Activated T-cell treated with anti-CD3 and anti-CD28 coated beads, Interleukin-2, amount 50 U/mL, for 72 hours (primary cell): Measurements from ENCODE around the gene CNTF. TPM values are rescaled to one million over a fixed set of nuclear protein-coding genes. Genes with fewer than 3 reads are reported as not detected.
"Not testable (repeated sequence)": the region's sequence is repeated elsewhere in the genome, so short reads cannot be mapped to it uniquely, and the experiment has no call there.

Experiments
- ATAC-seq, 2 donors: fragments of 150-1000 bp; cut with Tn5 transposase; replicated peaks in 1 of 2; 2 replicates each; pipeline ENCODE4 v1.10.0; 2021; ENCODE audit warnings: moderate library complexity in 2 of 2, mild to moderate bottlenecking in 1 of 2
- DNase-seq, 2 donors: peaks; one replicate each; pipeline ENCODE4 v3.0.0; 2021 to 2022; ENCODE audit warnings: mixed read lengths in 1 of 2
- H3K27ac Mint-ChIP-seq: one replicate; pipeline ENCODE4 v1.8.0; 2022; ENCODE audit warnings: mild to moderate bottlenecking, moderate library complexity, mixed read lengths
- H3K27me3 Mint-ChIP-seq: one replicate; pipeline ENCODE4 v1.8.0; 2022; ENCODE audit warnings: low read depth, mixed read lengths
- H3K36me3 Mint-ChIP-seq, 2 donors: one replicate each; pipeline ENCODE4 v1.8.0; 2022; ENCODE audit warnings: mixed read lengths in 2 of 2, mild to moderate bottlenecking in 1 of 2; ENCODE audit not compliant: insufficient read depth in 2 of 2
- H3K4me1 Mint-ChIP-seq: one replicate; pipeline ENCODE4 v1.8.0; 2022; ENCODE audit warnings: low read depth, mixed read lengths
- H3K4me3 Mint-ChIP-seq, 2 donors: one replicate each; pipeline ENCODE4 v1.8.0; 2022; ENCODE audit warnings: mild to moderate bottlenecking in 2 of 2, mixed read lengths in 2 of 2, moderate library complexity in 2 of 2
- H3K9me3 Mint-ChIP-seq, 2 donors: one replicate each; pipeline ENCODE4 v1.8.0; 2022; ENCODE audit warnings: mixed read lengths in 2 of 2
- total RNA-seq, 2 donors: library from RNA; stranded (reverse); gene quantifications; one replicate each; pipeline ENCODE4 v1.2.3, GENCODE V29; 2022

Gene CNTF
- 1 to 10 TPM; 4.5 to 5.0 TPM for total RNA-seq

GRCh38 chr11:58622344-58622743 lies at the start of gene CNTF:
Gene CNTF (plus strand): TSS chr11:58622665. CDS start chr11:58622753, 88 bp downstream.
- no peaks in the 10 kb centered on the region for H3K27me3 Mint-ChIP-seq
- no peaks in the 10 kb centered on the region for H3K9me3 Mint-ChIP-seq
- peak within 1 kb of the TSS; percentile 25 to 60 for H3K4me3 Mint-ChIP-seq
- peaks cover 15% of the 10 kb centered on the region for H3K4me1 Mint-ChIP-seq
- ATAC-seq: no peak
- H3K27ac Mint-ChIP-seq: peak within 1 kb of the TSS; percentile 94
- no peak for DNase-seq
- peaks cover 9 to 37% of the 10 kb centered on the region in 2 donors for H3K36me3 Mint-ChIP-seq

GRCh38 chr11:58572906-58573305 lies 49.6 kb upstream of the CNTF start:
- ATAC-seq, H3K9me3 Mint-ChIP-seq, H3K27me3 Mint-ChIP-seq, DNase-seq: not testable (repeated sequence)
- peaks cover 15 to 31% of the 10 kb centered on the region in 2 donors for H3K36me3 Mint-ChIP-seq
- peak overlapping the region; percentile 97 for H3K27ac Mint-ChIP-seq
- H3K4me1 Mint-ChIP-seq: peaks cover 74% of the 10 kb centered on the region
- peak overlapping the region; percentile 86 to 89 for H3K4me3 Mint-ChIP-seq

- peak; percentile 36 to 46 for ATAC-seq
- Mint-ChIP-seq H3K27ac (peak overlapping the region; percentile 97), H3K36me3 (peaks cover 14 to 27% of the 10 kb centered on the region in 2 donors), H3K27me3 (no peaks in the 10 kb centered on the region), H3K4me3 (peak overlapping the region; percentile 86 to 89), H3K4me1 (peaks cover 67% of the 10 kb centered on the region), H3K9me3 (no peaks in the 10 kb centered on the region)
- peak; percentile 62 to 76 for DNase-seq
Observed at GRCh38 chr11:58573451-58574104, 48.9 kb upstream of the CNTF start.

GRCh38 chr11:58574881-58575280 lies 47.6 kb upstream of the CNTF start:
- peaks cover 54% of the 10 kb centered on the region for H3K4me1 Mint-ChIP-seq

GRCh38 chr11:58575377-58576020 lies 47.0 kb upstream of the CNTF start, which contains the start of gene LPXN:
Gene LPXN (minus strand): TSS chr11:58575856. CDS start chr11:58575772, 84 bp downstream.
- H3K36me3 Mint-ChIP-seq: peaks cover 19 to 25% of the 10 kb centered on the region in 2 donors
- ATAC-seq (peak in 1 of 2 donors; percentile 2), DNase-seq (peak; percentile 52 to 57)
- H3K9me3 Mint-ChIP-seq: no peaks in the 10 kb centered on the region
- H3K27me3 Mint-ChIP-seq: no peaks in the 10 kb centered on the region
- H3K4me1 Mint-ChIP-seq: peaks cover 48% of the 10 kb centered on the region
- peak within 1 kb of the TSS; percentile 97 for H3K27ac Mint-ChIP-seq
- H3K4me3 Mint-ChIP-seq: peak within 1 kb of the TSS; percentile 86 to 89

More at GRCh38 chr11:58574881-58575280, 47.6 kb upstream of the CNTF start:
- peak overlapping the region; percentile 97 for H3K27ac Mint-ChIP-seq
- H3K9me3 Mint-ChIP-seq: no peaks in the 10 kb centered on the region
- H3K4me3 Mint-ChIP-seq: peak overlapping the region; percentile 86 to 89
- no peaks in the 10 kb centered on the region for H3K27me3 Mint-ChIP-seq
- no peak for DNase-seq
- ATAC-seq: no peak
- peaks cover 20 to 25% of the 10 kb centered on the region in 2 donors for H3K36me3 Mint-ChIP-seq

GRCh38 chr11:58576887-58577471 lies 45.5 kb upstream of the CNTF start:
- Mint-ChIP-seq H3K36me3 (peaks cover 17 to 19% of the 10 kb centered on the region in 2 donors), H3K27ac (peak overlapping the region; percentile 97), H3K4me1 (peaks cover 53% of the 10 kb centered on the region), H3K9me3 (no peaks in the 10 kb centered on the region), H3K27me3 (no peaks in the 10 kb centered on the region), H3K4me3 (peak overlapping the region; percentile 86 to 89)
- DNase-seq: no peak
- ATAC-seq: no peak

- Mint-ChIP-seq H3K27ac (peak overlapping the region; percentile 97), H3K9me3 (no peaks in the 10 kb centered on the region), H3K4me3 (peak overlapping the region; percentile 86 to 89), H3K4me1 (peaks cover 55% of the 10 kb centered on the region), H3K36me3 (peaks cover 17 to 22% of the 10 kb centered on the region in 2 donors), H3K27me3 (no peaks in the 10 kb centered on the region)
- DNase-seq (peak; percentile 77 to 88), ATAC-seq (peak; percentile 62 to 63)
Observed at GRCh38 chr11:58577555-58578135, 44.8 kb upstream of the CNTF start.

GRCh38 chr11:58578136-58578634 lies 44.3 kb upstream of the CNTF start:
- Mint-ChIP-seq H3K27ac (peak overlapping the region; percentile 97), H3K4me1 (peaks cover 59% of the 10 kb centered on the region), H3K27me3 (no peaks in the 10 kb centered on the region), H3K36me3 (peaks cover 17 to 22% of the 10 kb centered on the region in 2 donors), H3K9me3 (no peaks in the 10 kb centered on the region), H3K4me3 (peak overlapping the region; percentile 86 to 89)
- ATAC-seq: no peak
- DNase-seq: peak; percentile 91 to 92

GRCh38 chr11:58578635-58579191 lies 43.8 kb upstream of the CNTF start, which contains the start of gene ZFP91:
Gene ZFP91 (plus strand): TSS chr11:58579063. CDS start chr11:58579282, 219 bp downstream.
- Mint-ChIP-seq H3K9me3 (no peaks in the 10 kb centered on the region), H3K27me3 (no peaks in the 10 kb centered on the region), H3K4me3 (peak within 1 kb of the TSS; percentile 86 to 98), H3K27ac (peak within 1 kb of the TSS; percentile 100), H3K4me1 (peaks cover 59% of the 10 kb centered on the region), H3K36me3 (peaks cover 17 to 23% of the 10 kb centered on the region in 2 donors)
- ATAC-seq (peak; percentile 51 to 58), DNase-seq (peak; percentile 92 to 96)

- H3K27me3 Mint-ChIP-seq: no peaks in the 10 kb centered on the region
- DNase-seq (peak; percentile 91 to 96), ATAC-seq (peak; percentile 47 to 51)
- peak overlapping the region; percentile 100 for H3K27ac Mint-ChIP-seq
- H3K9me3 Mint-ChIP-seq: no peaks in the 10 kb centered on the region
- peak overlapping the region; percentile 86 to 98 for H3K4me3 Mint-ChIP-seq
- H3K36me3 Mint-ChIP-seq: peaks cover 17 to 23% of the 10 kb centered on the region in 2 donors
- H3K4me1 Mint-ChIP-seq: peaks cover 62% of the 10 kb centered on the region
Observed at GRCh38 chr11:58579192-58580129, 43.0 kb upstream of the CNTF start.

- H3K36me3 Mint-ChIP-seq: peaks cover 13 to 18% of the 10 kb centered on the region in 2 donors
- peaks cover 65% of the 10 kb centered on the region for H3K4me1 Mint-ChIP-seq
Observed at GRCh38 chr11:58580311-58580710, 42.2 kb upstream of the CNTF start.

More at GRCh38 chr11:58580311-58580710, 42.2 kb upstream of the CNTF start:
- Mint-ChIP-seq H3K9me3 (no peaks in the 10 kb centered on the region), H3K27ac (peak overlapping the region; percentile 100), H3K4me3 (peak overlapping the region; percentile 86 to 98), H3K27me3 (no peaks in the 10 kb centered on the region)
- DNase-seq (no peak), ATAC-seq (no peak)
